Stimulated activated CD8-positive, alpha-beta memory T cell treated with anti-CD3 and anti-CD28 coated beads, Interleukin-7, amount 100 ng/mL, for 24 hours (primary cell): ENCODE results near the gene SERPINE2.

Experiments
- DNase-seq: peaks from one replicate; pipeline ENCODE4 v3.0.0-alpha.2; 2020; ENCODE audit warnings: low read depth

Gene SERPINE2

DNA sequence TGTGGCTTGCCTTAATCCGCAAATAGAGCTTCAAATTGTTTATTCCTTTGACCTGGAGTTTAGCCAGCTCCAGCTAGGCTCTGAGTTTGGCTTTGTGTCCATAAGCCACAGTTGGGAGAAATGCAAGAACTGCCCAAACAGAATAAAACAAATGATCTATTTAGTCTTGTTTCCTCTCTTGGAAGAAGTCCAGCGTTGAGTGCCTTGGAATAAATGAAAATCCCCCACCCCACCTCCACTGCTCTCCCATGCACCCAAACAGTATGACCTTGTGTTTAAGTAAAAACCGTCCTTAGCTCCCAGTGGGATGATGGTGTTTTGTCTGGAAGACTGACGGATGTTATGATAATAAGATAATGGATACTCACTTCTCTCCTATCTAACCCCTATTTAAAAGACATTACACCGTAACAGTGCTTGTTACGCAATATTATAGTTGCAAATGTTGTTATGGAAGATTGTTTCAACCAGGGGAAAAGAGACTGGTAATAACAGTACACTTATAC lies 3.2 kb upstream of the SERPINE2 start:
- no peak for DNase-seq

GRCh38 chr2:224041554-224041953 lies 2.5 kb upstream of the SERPINE2 start:
- no peak for DNase-seq

DNA sequence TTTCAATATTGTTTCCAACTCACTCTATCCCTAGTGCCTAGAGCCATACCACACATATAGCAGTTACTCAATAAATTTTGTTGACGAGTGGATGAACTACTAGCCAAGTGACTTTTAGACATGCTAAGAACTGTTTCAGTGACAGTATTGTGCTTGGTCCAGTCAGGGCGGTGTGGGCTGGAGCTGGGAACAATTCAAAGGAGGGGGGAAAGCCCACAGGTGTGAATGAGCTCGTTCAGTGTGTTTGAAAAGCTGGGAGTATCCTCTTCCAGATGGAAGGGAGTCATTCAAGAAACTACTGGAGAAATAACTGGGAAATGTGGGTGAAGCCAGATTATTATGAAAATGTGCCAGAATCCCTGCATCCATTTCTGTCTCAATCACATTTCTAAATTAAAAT lies 1.7 kb upstream of the SERPINE2 start:
- no peak for DNase-seq

DNA sequence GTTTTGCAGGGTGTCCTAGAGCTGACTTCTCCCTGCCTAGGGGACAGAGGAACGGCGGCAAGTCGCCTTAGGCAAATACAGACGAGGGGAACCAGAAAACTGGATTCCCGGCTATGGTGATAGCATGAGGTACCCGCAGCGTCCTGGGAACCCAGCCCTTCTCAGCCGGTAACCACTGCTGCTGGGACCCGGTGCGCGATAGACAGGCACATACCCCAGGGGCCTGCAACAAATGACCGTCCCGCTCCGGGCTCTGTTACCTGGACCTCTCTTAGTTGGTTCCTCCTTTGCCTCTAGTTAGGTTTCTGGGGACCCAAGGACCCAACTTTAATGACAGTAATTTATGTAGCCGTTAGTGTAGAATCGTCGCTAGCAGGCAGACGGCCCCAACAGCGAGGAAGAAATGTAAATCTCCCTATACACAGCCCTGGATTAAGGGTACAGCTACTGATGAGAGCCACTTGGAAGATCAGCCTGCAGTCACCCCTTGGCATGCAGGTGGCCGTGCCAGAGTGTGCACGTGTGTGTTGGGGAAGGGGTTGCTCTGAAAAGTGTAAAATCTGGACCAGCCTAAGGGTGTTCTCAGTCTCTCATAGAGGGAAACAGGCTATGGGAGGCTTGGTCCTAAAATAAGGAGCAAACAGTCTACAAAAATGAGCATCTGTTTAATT lies 819 bp upstream of the SERPINE2 start:
- DNase-seq: no peak

DNA sequence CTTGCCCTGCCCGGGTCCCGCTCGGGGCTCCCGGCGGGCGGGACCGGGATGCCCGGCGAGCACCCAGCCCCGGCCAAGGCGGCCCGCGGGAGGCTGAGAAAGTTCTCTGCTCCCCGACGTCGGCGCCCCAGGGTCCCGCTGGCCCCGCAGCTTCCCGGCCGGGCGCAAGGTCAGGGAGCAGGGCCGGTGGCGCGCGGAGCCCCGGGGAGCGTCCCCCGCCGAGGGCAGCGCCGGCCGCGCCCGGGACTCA lies 331 bp downstream of the SERPINE2 start:
- no peak for DNase-seq

GRCh38 chr2:224038049-224038829 lies 847 bp downstream of the SERPINE2 start:
- DNase-seq: no peak

DNA sequence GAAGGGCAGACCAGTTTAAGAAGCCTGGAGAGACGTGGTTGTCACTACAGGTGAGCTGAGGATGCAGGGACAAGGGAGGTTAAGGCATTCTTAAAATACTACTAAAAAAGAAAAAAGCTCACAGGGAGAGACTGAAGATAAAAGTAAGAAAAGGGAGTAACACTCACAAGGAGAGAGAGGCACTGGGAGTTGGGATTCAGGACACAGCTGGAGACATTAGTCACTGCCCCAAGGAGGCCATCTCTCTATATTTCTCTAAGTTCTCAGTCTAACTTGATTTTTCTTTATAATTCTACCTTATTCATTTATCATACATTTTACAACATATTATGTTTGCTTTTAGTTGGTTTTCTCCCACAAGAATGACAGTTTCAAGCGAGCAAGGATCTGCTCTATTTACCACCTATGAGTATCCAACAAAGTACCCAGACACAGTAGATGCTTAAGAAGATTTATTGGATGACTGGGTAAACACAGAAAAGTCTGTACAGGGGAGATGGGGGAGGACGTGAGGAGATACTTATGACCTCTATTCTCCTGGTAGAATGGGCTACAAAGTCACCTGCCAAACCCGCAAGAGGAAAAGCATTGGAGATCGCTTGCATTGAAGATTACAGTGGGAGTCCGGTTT lies 2.2 kb downstream of the SERPINE2 start:
- DNase-seq: no peak

GRCh38 chr2:224034017-224034416 lies 5.1 kb downstream of the SERPINE2 start:
- no peak for DNase-seq

- DNase-seq: no peak
These were observed 5.5 kb downstream of the SERPINE2 start for GRCh38 chr2:224033601-224034000.

- no peak for DNase-seq
These were observed 6.8 kb downstream of the SERPINE2 start for GRCh38 chr2:224032283-224032682.

GRCh38 chr2:224031358-224031970 lies 7.6 kb downstream of the SERPINE2 start:
- DNase-seq: no peak

GRCh38 chr2:224030786-224031185 lies 8.3 kb downstream of the SERPINE2 start:
- no peak for DNase-seq

GRCh38 chr2:224029876-224030275 lies 9.2 kb downstream of the SERPINE2 start:
- DNase-seq: no peak

GRCh38 chr2:224027931-224028330 lies 11.2 kb downstream of the SERPINE2 start:
- no peak for DNase-seq

- DNase-seq: no peak
These were observed 12.0 kb downstream of the SERPINE2 start for GRCh38 chr2:224027070-224027469.

DNA sequence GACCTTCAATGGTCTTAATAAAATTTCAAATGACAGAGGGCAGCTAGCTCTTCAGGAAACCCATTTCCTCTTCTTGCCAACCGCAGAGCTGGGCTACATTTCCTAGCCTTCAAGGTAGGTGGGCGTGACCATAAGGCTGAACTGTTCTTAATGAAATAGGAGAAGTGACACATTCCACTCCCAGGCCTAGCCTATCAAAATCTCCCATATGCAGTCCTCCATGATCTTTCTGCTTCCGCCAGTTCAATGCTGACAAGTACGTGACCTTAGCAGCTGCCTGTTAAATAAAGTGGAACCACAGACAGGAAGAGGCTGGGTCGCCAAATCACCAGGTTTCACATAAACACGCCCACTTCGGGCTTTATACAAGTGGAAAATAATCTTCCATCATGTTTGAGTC lies 13.2 kb downstream of the SERPINE2 start:
- no peak for DNase-seq

DNA sequence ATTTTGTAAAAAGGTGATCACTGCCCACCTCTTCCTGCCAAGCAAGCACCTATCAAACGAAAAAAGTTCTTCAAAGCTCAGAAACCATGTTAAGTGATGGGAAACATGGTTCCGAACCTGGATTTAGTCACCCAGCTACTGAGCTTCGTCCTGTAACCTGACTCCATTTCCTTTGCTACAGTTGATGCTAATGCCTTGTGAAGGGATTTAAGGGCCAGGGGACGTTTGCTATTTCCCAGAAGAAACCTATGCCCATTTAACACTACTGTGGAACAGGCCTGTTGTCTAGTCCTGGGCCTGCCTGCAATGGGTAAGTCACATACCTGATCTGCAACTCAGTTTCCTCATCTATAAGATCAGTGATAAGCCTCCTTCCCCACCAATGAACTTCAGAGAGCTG lies 14.8 kb downstream of the SERPINE2 start:
- no peak for DNase-seq

DNA sequence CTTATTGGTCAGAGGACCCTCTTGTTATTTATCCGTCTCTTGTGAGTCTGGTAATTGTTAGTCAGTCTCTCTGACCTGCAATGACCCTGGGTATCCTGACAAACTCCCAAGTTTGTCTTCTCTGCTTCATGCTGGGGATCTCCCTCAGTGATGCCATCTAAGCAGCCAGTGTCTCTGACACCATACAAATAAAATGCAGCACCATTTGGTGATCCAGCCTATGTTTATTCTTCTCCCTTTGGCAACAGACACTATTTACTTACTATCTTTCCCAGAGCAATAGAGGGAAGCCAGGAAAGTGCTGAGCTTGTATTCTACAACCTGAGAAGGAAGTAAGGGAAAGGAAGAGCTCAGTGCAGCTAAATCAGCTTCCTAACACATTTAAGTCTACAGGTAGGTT lies 15.9 kb downstream of the SERPINE2 start:
- no peak for DNase-seq

GRCh38 chr2:224022486-224022885 lies 16.6 kb downstream of the SERPINE2 start:
- no peak for DNase-seq

DNA sequence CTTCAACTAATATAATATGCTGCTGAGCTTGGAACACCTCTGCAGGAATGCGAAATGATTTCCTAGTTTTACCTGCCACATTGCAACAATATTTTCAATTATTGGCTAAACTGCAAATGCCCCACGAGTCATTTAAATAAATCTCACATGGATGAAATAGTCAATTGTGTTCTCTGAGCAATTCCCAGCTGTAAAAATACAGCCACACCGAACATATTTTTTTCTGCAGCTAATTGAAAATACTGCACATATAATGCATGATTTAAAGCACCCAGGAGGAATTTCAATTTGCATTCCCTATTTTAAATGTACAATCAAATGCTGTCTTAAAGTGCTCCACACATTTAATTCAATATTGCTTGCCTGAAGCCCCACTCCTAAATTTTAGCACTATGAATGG lies 18.6 kb downstream of the SERPINE2 start:
- no peak for DNase-seq

DNA sequence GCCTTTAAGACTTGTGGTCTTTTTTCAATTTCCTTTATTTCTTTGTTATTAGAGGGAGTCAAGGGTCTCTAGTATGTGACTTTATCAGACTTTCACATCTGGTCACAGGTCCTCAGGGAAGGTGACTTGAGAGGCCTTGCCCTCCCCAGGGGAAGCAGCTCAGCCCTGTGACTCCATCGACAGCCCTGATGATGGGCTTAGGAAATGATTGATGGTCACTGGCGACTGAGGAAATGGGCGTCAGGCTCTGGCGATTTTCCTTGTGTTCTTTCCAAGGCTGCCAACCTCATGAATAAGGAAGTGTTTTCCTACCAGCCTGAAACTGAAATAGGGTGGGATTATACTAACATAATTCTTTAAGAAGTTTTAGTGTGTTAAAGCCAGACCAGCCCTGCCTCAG lies 21.1 kb downstream of the SERPINE2 start:
- DNase-seq: no peak

DNA sequence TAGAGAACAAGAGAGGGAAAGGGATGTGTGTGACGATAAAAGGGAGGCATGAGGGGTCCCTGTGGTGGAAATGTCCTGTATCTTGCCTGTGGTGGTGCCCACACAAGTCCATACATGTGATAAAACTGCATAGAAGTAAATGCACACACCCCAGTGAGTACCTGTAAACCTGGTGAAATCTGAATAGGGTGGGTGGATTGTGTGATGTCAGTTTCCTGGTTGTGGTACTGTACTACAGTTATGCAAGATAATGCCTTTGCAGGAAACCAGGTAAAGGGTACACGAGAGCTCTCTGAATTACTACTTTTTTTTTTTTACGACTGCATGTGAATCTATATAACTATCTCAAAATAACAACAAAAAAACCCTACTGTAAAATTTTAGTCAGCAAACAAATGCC lies 22.1 kb downstream of the SERPINE2 start:
- no peak for DNase-seq

DNA sequence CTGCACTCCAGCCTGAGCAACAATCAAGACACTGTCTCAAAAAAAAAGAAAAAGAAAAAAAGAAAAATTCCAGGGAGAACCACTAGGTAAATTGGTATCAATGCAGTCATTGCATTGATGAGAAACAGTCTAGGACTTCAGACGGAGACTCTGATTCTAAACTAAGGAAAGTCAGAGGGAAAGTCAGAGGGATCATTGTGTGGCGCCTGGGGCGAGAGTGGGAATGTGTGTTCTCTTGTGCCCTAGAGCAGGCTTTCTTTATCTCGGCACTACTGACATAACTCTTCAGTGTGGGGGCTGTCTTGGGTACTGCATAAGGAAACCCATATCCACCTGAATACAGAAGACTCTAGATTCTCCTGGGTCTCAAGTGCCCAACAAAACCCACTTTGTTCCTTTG lies 24.8 kb downstream of the SERPINE2 start:
- DNase-seq: no peak
